ENCODE measurements around the gene MAN1A1. TPM values are rescaled to one million over a fixed set of nuclear protein-coding genes. Genes with fewer than 3 reads are reported as not detected.

The MAN1A1 gene
- total RNA-seq, 1 donor, result 175 TPM

DNA sequence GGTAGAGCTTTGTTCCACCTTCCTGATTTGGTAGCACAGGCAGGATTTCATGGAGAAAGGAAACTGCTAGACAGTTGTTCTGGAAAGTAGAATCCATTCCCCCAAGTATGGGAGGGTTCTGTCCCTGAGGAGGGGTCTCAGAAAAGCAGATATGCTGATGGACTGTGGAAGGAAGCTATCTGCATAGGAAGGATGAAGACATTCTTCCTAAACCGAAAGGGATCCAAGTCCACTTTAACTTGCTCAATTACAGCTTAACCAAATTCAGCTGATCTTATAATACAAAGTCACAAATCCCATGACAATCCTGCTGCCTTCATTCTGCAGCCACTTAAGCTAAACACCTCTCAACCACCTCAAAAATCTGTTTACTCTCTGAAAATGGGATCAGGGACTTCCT, 2.6 kb downstream of the MAN1A1 start:
- peak overlapping the region; percentile 93 for H3K4me3 ChIP-seq (ENCODE audit: low read depth, low read length)
- TF ChIP-seq, protein P1, sequence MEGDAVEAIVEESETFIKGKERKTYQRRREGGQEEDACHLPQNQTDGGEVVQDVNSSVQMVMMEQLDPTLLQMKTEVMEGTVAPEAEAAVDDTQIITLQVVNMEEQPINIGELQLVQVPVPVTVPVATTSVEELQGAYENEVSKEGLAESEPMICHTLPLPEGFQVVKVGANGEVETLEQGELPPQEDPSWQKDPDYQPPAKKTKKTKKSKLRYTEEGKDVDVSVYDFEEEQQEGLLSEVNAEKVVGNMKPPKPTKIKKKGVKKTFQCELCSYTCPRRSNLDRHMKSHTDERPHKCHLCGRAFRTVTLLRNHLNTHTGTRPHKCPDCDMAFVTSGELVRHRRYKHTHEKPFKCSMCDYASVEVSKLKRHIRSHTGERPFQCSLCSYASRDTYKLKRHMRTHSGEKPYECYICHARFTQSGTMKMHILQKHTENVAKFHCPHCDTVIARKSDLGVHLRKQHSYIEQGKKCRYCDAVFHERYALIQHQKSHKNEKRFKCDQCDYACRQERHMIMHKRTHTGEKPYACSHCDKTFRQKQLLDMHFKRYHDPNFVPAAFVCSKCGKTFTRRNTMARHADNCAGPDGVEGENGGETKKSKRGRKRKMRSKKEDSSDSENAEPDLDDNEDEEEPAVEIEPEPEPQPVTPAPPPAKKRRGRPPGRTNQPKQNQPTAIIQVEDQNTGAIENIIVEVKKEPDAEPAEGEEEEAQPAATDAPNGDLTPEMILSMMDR (IDR thresholded peaks at IDR 0.05; ENCODE audit: insufficient read depth, low read length), result no peak
- peak; percentile 25 for DNase-seq (ENCODE audit: low read depth)

DNA sequence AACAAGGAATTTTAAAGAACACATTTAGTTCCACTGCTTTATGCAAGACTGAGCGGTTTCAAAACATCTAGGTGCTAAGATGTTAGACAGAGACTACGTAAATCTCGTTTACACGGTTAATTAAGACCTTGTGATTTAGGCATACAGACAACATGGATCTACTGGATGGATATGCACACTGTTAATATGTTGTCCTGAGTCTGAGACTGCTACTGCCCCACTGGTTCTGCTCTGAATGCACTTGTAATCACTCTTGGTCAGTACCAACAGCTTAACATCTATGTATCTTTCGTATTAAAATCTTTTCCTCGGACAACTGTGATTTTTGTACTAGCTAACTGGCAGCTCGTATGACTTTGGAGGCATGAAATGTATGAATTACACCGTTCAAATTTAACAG, 3.1 kb downstream of the MAN1A1 start:
- peak overlapping the region; percentile 93 for H3K4me3 ChIP-seq (ENCODE audit: low read depth, low read length)
- TF ChIP-seq, protein P1 (IDR thresholded peaks at IDR 0.05; ENCODE audit: insufficient read depth, low read length), result no peak
- peak; percentile 27 for DNase-seq (ENCODE audit: low read depth)

DNA sequence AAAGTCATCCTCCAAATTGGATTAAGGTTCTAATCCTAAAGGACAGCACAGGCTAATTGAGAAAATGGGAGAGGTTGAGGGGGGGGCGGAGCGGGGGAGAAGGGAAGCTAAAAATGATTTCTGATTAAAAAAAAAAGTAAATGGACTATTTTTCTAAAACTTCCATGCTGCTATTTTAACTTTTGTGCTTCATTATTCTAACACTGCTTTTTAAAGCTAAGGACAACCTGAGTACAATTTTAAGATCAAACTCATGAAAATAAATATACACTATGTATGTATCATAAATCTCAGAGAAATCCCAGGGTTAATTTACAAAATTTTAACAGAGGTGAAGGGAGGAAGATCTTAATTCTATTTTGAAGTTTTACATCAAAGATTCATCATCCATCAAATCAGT, 4.4 kb downstream of the MAN1A1 start:
- DNase-seq (ENCODE audit: low read depth), result no peak
- TF ChIP-seq, protein P1 (IDR thresholded peaks at IDR 0.05; ENCODE audit: insufficient read depth, low read length), result no peak
- H3K4me3 ChIP-seq (ENCODE audit: low read depth, low read length), result no peak overlapping the region

DNA sequence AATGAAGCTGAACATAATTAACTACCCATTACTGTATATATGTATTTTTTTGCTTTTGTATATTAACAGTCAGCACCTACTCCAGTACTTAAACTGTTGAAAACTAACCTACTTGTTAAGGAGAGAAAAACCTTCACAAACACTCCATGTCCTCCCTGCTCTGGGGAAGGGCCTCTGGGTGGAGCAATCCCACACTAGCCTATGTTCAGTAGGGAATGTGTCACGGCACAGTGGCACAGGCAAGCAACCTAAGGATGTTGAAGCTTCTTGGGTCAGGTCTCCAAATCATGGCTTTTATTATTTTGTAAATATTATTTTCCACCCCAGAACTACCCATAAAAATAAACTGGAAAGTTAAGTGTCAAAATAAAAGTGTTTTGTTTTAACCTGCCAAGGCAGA, 5.3 kb downstream of the MAN1A1 start:
- H3K4me3 ChIP-seq (ENCODE audit: low read depth, low read length), result no peak overlapping the region
- no peak for DNase-seq (ENCODE audit: low read depth)
- TF ChIP-seq, protein P1 (IDR thresholded peaks at IDR 0.05; ENCODE audit: insufficient read depth, low read length), result peak; percentile 11

DNA sequence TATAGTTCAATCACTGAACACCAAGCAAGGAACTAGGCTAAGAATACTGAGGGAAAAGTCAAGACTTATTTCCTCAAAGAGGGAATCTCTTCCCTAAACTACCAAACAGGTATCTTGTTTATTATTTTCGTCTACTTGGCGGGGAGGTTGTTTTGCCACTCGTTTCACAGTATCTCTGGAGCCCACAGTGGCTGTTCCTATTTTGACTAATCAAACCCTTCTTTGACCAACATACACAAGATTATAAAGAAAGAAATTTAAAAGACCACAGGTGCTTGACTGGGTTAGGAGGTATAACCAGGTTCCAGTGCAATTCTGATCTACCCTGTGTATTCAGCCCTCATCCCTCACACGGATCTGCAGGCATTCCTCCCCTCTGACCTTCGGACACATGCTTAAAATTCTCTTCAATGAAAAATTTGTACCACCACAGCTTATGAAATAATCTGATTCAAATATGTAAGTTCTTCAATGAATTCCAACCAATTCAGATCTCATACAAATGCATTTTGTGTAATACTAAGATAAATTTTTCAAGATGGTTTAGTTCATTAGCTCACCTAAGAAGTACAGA, 5.9 kb downstream of the MAN1A1 start:
- TF ChIP-seq, protein P1 (IDR thresholded peaks at IDR 0.05; ENCODE audit: insufficient read depth, low read length), result no peak
- no peak overlapping the region for H3K4me3 ChIP-seq (ENCODE audit: low read depth, low read length)
- no peak for DNase-seq (ENCODE audit: low read depth)

DNA sequence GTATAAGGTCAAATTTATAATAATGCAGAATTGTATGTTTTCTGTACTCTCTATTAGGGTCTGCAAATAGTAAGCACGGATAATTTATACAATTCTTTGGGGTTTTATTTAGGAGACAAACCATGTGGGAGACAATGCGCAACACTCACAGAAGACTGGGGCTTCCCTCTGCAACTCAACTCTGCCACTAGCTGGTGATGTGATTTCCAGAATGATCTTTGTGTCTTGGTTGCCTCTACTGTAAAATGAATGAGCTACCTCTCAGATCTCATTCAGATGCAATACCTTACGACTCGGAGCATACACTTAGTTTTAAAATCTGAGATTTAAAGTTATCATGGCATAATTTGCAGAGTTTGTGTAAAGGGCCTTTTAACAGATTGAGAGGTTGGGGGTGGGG, 6.4 kb downstream of the MAN1A1 start:
- TF ChIP-seq, protein P1 (IDR thresholded peaks at IDR 0.05; ENCODE audit: insufficient read depth, low read length), result no peak
- DNase-seq (ENCODE audit: low read depth), result no peak
- H3K4me3 ChIP-seq (ENCODE audit: low read depth, low read length), result no peak overlapping the region

DNA sequence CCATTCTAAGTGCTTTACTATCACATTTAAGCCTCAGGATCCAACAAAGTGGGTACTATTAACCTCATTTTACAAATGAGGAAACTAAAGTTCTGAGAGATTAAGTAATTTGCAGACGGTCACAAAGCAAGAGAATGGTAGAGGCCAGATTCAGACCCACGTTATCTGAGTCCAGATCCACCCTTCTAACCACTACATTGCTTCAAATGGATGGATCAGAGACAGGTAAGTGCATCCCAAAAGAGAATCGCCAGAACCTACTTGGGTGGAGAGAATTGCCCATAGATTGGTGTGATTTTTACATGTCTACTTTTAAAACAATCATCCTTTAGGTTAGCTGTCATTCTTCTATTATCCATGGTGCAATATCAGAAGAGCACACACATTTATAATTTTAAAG, 7.1 kb downstream of the MAN1A1 start:
- H3K4me3 ChIP-seq (ENCODE audit: low read depth, low read length), result no peak overlapping the region
- no peak for DNase-seq (ENCODE audit: low read depth)
- TF ChIP-seq, protein P1 (IDR thresholded peaks at IDR 0.05; ENCODE audit: insufficient read depth, low read length), result no peak

Data from fibroblast of the aortic adventitia (primary cell).